ENCODE results near the gene SIM1. TPM values are rescaled to one million over a fixed set of nuclear protein-coding genes. Genes with fewer than 3 reads are reported as not detected.

The SIM1 gene
- total and polyA plus RNA-seq, 2 of the 8 experiments (the other 6 are each of a cell fraction or from before 2014, with no cell fraction given): 0.02 to 0.39 TPM

DNA sequence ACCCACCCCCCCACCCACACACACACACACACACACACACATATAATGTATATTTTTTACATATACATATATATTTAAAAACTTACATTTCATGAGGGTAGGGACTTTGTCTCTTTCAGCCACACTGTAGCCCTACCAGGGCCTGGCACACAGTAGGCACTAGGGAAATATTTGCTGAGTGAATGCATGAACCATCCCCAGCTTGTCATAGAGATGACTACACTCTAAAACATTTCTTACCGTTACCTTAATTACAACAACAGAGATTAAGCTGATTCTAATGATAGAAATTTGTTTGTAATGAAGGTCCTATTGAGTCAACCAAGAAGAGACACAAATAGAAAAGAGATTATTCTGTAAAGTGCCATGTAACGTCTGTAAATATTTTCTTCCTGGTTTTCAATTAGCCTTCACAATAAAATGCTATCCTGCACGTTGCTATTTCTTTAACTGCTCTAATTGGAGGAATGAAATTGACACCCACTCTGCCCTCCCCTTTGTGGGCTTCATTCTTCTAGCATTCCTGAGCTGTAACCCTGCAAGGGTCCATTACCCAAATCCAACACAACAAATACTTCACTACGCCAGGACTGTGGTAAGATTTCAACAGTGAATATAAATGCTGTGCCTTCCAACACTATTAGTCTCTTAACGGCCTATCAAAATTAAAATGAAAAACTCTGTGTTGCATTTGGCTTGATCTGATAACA, 30.8 kb downstream of the SIM1 start (continued):
- TF ChIP-seq SIX5 (IDR thresholded peaks at IDR 0.05; ENCODE audit: low read depth, low read length) (no peak), CBX5 (IDR thresholded peaks at IDR 0.05; ENCODE audit: low read depth, low read length) (no peak)
